ENCODE data around the gene MRM2. TPM values are rescaled to one million over a fixed set of nuclear protein-coding genes. Genes with fewer than 3 reads are reported as not detected.

MRM2 gene
- total and polyA plus RNA-seq, 4 donors = 14.5 to 33.0 (median 27.7) TPM

DNA sequence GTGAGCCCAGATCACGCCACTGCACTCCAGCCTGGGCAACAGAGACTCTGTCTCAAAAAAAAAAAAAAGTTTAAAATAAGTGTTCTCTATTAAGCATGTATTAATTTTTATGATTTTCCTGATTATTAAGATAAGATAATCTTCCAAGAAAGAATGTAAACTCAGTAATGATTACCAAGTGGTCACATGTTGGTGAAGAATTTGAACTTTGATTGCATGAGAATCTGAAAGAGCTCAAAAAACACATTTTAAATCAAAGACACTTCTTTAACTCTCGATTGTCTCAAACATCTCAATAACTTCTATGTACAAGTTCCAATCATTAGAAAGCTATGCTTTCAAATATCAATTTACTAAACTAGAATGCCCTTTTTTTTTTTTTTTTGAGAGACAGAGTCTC is 38.4 kb upstream of the MRM2 start:
- whole genome bisulfite sequencing (ENCODE audit: insufficient coverage) = 100% methylated on average over 1 of the region's 2 CpGs
- peaks cover 17% of the 10 kb centered on the region for H3K4me1 ChIP-seq (ENCODE audit: control insufficient read depth, insufficient read depth, low read length)
- peaks cover 27% of the 10 kb centered on the region for H3K36me3 ChIP-seq (ENCODE audit: control insufficient read depth, insufficient read depth, low read length)
- H3K4me3 ChIP-seq (ENCODE audit: low read depth, low read length) = no peak overlapping the region
- H3K27me3 ChIP-seq (ENCODE audit: control insufficient read depth, insufficient read depth, low read length) = no peaks in the 10 kb centered on the region
- DNase-seq (ENCODE audit: low read depth in 4 of 6, low spot score in 6 of 6) = no peak
- H3K27ac ChIP-seq (ENCODE audit: low read depth, low read length) = no peak overlapping the region
- H3K9me3 ChIP-seq (ENCODE audit: control insufficient read depth, insufficient read depth, low read length) = no peaks in the 10 kb centered on the region

DNA sequence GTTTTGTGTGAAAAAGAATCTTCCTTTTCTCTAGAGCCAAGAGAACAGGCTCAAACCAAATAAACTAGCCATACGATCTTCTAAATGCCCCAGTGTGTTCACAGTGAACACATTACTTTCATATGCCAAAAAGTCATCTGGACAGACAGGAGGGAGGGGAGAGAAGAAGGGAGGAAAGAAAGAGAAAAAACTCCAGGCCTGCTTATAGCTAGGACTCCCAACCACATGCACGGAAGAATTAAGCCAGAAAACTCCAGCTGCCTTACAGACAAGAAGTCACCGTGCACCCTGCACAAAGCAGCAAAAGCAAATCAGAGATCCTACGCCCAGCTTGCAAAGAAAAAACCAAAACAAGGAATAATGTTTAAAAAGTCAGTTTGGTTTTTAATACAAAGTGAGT is 37.9 kb upstream of the MRM2 start:
- H3K4me1 ChIP-seq (ENCODE audit: control insufficient read depth, insufficient read depth, low read length) = peaks cover 17% of the 10 kb centered on the region
- H3K9me3 ChIP-seq (ENCODE audit: control insufficient read depth, insufficient read depth, low read length) = no peaks in the 10 kb centered on the region
- H3K36me3 ChIP-seq (ENCODE audit: control insufficient read depth, insufficient read depth, low read length) = peaks cover 30% of the 10 kb centered on the region
- H3K4me3 ChIP-seq (ENCODE audit: low read depth, low read length) = no peak overlapping the region
- H3K27ac ChIP-seq (ENCODE audit: low read depth, low read length) = peak overlapping the region; percentile 10
- peak in 1 of 6 donors; percentile 50 for DNase-seq (ENCODE audit: low read depth in 4 of 6, low spot score in 6 of 6)
- H3K27me3 ChIP-seq (ENCODE audit: control insufficient read depth, insufficient read depth, low read length) = no peaks in the 10 kb centered on the region
- no CpG with 5 or more reads among the region's 4 CpGs for WGBS (ENCODE audit: insufficient coverage)

DNA sequence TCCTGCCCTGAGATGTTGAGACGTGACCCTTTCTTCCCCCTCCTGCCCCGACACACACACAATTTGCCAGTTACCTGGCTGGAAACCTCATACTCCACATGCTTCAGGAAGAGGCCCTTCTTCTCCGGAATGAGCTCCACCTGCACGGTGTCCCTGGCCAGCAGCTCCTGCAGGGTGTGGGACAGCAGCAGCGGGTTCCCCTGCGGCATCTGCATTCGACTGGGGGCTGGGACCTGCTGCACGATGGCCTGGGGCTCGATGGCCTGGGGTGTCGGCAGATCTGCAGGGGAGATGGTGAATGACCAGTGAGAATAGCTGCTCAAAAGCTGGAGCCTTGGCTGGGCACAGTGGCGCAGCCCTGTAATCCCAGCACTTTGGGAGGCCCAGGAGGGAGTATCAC is 36.0 kb upstream of the MRM2 start:
- no peak for DNase-seq (ENCODE audit: low read depth in 4 of 6, low spot score in 6 of 6)
- no peaks in the 10 kb centered on the region for H3K9me3 ChIP-seq (ENCODE audit: control insufficient read depth, insufficient read depth, low read length)
- 92% methylated on average over 11 of the region's 11 CpGs for WGBS (ENCODE audit: insufficient coverage)
- H3K4me3 ChIP-seq (ENCODE audit: low read depth, low read length) = no peak overlapping the region
- no peaks in the 10 kb centered on the region for H3K27me3 ChIP-seq (ENCODE audit: control insufficient read depth, insufficient read depth, low read length)
- H3K27ac ChIP-seq (ENCODE audit: low read depth, low read length) = no peak overlapping the region
- peaks cover 17% of the 10 kb centered on the region for H3K4me1 ChIP-seq (ENCODE audit: control insufficient read depth, insufficient read depth, low read length)
- peaks cover 44% of the 10 kb centered on the region for H3K36me3 ChIP-seq (ENCODE audit: control insufficient read depth, insufficient read depth, low read length)

DNA sequence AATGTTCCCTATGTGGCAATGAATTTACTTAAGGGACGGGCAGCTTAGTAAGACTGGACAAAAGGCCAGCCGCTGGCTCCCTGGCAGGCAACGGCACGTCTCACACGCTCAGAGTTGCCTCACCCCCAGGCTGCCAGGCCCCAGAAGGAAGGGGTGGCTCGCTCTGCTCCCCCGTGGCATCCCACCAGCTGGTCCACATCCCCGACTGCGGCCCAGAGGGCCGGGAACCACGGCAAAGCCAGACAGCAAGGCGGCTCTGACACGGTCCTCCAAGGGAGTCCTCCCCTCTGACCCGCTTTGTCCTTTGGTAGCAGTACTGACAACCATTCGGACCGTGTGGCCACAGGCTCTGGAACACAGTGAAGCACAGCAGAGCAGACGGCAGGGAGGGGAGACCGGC is 34.1 kb upstream of the MRM2 start:
- Histone ChIP-seq H3K9me3 (ENCODE audit: control insufficient read depth, insufficient read depth, low read length) (no peaks in the 10 kb centered on the region), H3K27ac (ENCODE audit: low read depth, low read length) (no peak overlapping the region), H3K4me1 (ENCODE audit: control insufficient read depth, insufficient read depth, low read length) (peaks cover 2% of the 10 kb centered on the region), H3K27me3 (ENCODE audit: control insufficient read depth, insufficient read depth, low read length) (no peaks in the 10 kb centered on the region), H3K4me3 (ENCODE audit: low read depth, low read length) (no peak overlapping the region), H3K36me3 (ENCODE audit: control insufficient read depth, insufficient read depth, low read length) (peaks cover 52% of the 10 kb centered on the region)
- no peak for DNase-seq (ENCODE audit: low read depth in 4 of 6, low spot score in 6 of 6)
- WGBS (ENCODE audit: insufficient coverage) = 82% methylated on average over 17 of the region's 18 CpGs

GRCh38 chr7:2275101-2275500 is 33.1 kb upstream of the MRM2 start:
- no peak for DNase-seq (ENCODE audit: low read depth in 4 of 6, low spot score in 6 of 6)
- Histone ChIP-seq H3K27me3 (ENCODE audit: control insufficient read depth, insufficient read depth, low read length) (no peaks in the 10 kb centered on the region), H3K4me1 (ENCODE audit: control insufficient read depth, insufficient read depth, low read length) (peaks cover 2% of the 10 kb centered on the region), H3K27ac (ENCODE audit: low read depth, low read length) (no peak overlapping the region), H3K36me3 (ENCODE audit: control insufficient read depth, insufficient read depth, low read length) (peaks cover 62% of the 10 kb centered on the region), H3K9me3 (ENCODE audit: control insufficient read depth, insufficient read depth, low read length) (no peaks in the 10 kb centered on the region), H3K4me3 (ENCODE audit: low read depth, low read length) (no peak overlapping the region)
- 96% methylated on average over 12 of the region's 18 CpGs for WGBS (ENCODE audit: insufficient coverage)

- no peak overlapping the region for H3K4me3 ChIP-seq (ENCODE audit: low read depth, low read length)
- H3K27ac ChIP-seq (ENCODE audit: low read depth, low read length) = no peak overlapping the region
- H3K9me3 ChIP-seq (ENCODE audit: control insufficient read depth, insufficient read depth, low read length) = no peaks in the 10 kb centered on the region
- 86% methylated on average over 7 of the region's 7 CpGs for WGBS (ENCODE audit: insufficient coverage)
- DNase-seq (ENCODE audit: low read depth in 4 of 6, low spot score in 6 of 6) = no peak
- H3K27me3 ChIP-seq (ENCODE audit: control insufficient read depth, insufficient read depth, low read length) = no peaks in the 10 kb centered on the region
- H3K36me3 ChIP-seq (ENCODE audit: control insufficient read depth, insufficient read depth, low read length) = peaks cover 66% of the 10 kb centered on the region
- peaks cover 6% of the 10 kb centered on the region for H3K4me1 ChIP-seq (ENCODE audit: control insufficient read depth, insufficient read depth, low read length)
Observed at GRCh38 chr7:2274666-2275065, 32.7 kb upstream of the MRM2 start.

DNA sequence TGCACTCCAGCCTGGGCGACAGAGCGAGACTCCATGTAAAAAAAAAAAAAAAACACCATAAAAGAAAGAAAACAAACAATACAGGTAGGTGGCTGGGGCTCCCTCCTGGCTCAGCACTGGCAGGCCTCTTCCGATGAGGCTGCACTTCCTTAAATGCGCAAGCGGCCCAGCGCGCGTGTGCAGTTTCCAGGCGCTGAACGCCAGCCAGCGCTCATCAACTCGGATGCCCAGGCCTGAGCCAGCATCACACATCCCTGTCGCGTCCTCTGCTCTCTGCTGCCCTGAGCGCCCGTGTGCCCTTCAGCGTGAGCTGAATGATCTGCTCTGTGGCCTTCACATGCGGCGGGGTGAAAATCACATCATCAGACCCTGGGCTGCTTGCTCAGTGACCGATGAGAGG is 31.9 kb upstream of the MRM2 start:
- no peak for DNase-seq (ENCODE audit: low read depth in 4 of 6, low spot score in 6 of 6)
- peaks cover 68% of the 10 kb centered on the region for H3K36me3 ChIP-seq (ENCODE audit: control insufficient read depth, insufficient read depth, low read length)
- no peaks in the 10 kb centered on the region for H3K9me3 ChIP-seq (ENCODE audit: control insufficient read depth, insufficient read depth, low read length)
- H3K27ac ChIP-seq (ENCODE audit: low read depth, low read length) = no peak overlapping the region
- peaks cover 9% of the 10 kb centered on the region for H3K4me1 ChIP-seq (ENCODE audit: control insufficient read depth, insufficient read depth, low read length)
- WGBS (ENCODE audit: insufficient coverage) = 96% methylated on average over 18 of the region's 20 CpGs
- H3K27me3 ChIP-seq (ENCODE audit: control insufficient read depth, insufficient read depth, low read length) = no peaks in the 10 kb centered on the region
- H3K4me3 ChIP-seq (ENCODE audit: low read depth, low read length) = no peak overlapping the region

DNA sequence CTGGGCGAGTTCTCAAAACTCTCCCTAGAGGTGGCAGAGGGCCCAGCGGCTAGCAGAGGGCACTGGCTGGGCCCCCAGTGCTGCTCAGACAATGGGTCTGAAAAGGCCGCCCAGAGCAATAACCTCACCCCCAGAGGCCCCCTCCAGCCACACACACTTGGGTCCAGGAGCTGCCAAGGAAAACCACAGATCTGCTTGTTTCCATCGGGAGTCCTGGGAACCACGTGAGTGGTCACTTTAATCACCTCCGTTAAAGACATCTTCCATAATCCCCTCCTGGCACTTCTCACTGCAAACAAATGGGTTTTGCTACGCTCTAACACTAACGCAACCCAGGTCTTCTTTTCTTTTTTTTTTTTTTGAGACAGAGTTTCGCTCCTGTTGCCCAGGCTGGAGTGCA is 30.0 kb upstream of the MRM2 start:
- H3K36me3 ChIP-seq (ENCODE audit: control insufficient read depth, insufficient read depth, low read length) = peaks cover 56% of the 10 kb centered on the region

DNA sequence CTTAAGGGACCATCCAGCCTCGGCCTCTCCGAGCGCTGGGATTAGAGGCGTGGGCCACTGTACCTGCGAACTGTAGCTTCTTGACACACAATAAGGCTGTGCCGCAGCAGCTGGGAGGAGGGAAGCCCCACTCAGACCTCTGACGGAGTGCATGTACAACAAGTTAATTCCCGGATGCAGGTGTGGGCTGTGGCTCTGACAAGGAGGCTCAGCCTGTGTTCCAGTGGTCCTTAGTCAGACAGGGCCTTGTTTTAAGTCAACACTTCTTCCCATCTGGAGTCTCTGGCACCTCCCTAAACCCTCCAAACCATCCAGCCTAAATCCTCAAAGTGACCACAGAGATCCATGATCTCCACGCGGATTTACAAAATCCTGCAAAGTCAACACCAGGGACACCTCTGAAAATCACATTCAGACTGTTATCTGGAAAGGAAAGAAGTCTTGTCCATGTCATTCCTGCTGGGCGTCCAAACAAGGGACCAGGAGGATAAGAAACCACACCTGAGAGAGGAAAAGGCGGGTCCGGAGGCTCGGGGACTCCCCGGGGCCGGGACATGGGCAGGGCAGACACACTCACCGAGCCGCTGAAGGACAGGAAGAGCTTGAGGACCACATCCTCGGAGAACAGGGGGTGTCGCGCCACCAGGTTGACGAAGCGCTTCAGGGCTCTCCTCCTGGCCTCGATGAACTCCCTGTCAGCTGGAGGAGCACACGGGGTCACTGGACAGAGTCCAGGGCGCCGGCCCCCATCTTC is 29.4 kb upstream of the MRM2 start:
- peaks cover 9% of the 10 kb centered on the region for H3K4me1 ChIP-seq (ENCODE audit: control insufficient read depth, insufficient read depth, low read length)
- 86% methylated on average over 27 of the region's 27 CpGs for WGBS (ENCODE audit: insufficient coverage)
- no peak overlapping the region for H3K27ac ChIP-seq (ENCODE audit: low read depth, low read length)
- H3K27me3 ChIP-seq (ENCODE audit: control insufficient read depth, insufficient read depth, low read length) = no peaks in the 10 kb centered on the region
- H3K4me3 ChIP-seq (ENCODE audit: low read depth, low read length) = no peak overlapping the region
- peaks cover 56% of the 10 kb centered on the region for H3K36me3 ChIP-seq (ENCODE audit: control insufficient read depth, insufficient read depth, low read length)
- no peaks in the 10 kb centered on the region for H3K9me3 ChIP-seq (ENCODE audit: control insufficient read depth, insufficient read depth, low read length)
- no peak for DNase-seq (ENCODE audit: low read depth in 4 of 6, low spot score in 6 of 6)

More for the DNA sequence above, 30.0 kb upstream of the MRM2 start:
- no peak for DNase-seq (ENCODE audit: low read depth in 4 of 6, low spot score in 6 of 6)
- peaks cover 9% of the 10 kb centered on the region for H3K4me1 ChIP-seq (ENCODE audit: control insufficient read depth, insufficient read depth, low read length)
- H3K27ac ChIP-seq (ENCODE audit: low read depth, low read length) = no peak overlapping the region
- 78% methylated on average over 8 of the region's 9 CpGs for WGBS (ENCODE audit: insufficient coverage)
- no peak overlapping the region for H3K4me3 ChIP-seq (ENCODE audit: low read depth, low read length)
- H3K9me3 ChIP-seq (ENCODE audit: control insufficient read depth, insufficient read depth, low read length) = no peaks in the 10 kb centered on the region
- no peaks in the 10 kb centered on the region for H3K27me3 ChIP-seq (ENCODE audit: control insufficient read depth, insufficient read depth, low read length)

DNA sequence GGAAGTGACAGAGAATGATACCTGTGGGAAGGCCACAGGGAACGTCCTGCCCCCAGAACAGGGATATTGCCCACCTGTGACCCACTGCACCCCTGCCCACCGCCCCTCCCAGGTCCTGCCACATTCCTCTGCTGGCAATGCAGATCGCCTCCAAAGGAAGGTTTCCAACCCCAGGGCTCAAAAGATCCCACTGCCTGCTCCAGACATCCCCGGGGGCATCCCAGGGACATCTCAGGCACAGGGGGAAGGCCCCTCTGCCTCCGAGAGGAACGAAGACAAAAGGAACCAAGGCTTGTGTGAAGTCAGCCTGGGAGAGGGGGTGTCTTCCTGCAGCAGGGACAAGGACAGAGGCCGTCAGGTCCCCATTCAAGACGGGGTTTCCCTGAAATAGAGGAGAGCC is 28.5 kb upstream of the MRM2 start:
- no peak overlapping the region for H3K4me3 ChIP-seq (ENCODE audit: low read depth, low read length)
- no peak overlapping the region for H3K27ac ChIP-seq (ENCODE audit: low read depth, low read length)
- H3K9me3 ChIP-seq (ENCODE audit: control insufficient read depth, insufficient read depth, low read length) = no peaks in the 10 kb centered on the region
- peaks cover 48% of the 10 kb centered on the region for H3K36me3 ChIP-seq (ENCODE audit: control insufficient read depth, insufficient read depth, low read length)
- H3K27me3 ChIP-seq (ENCODE audit: control insufficient read depth, insufficient read depth, low read length) = no peaks in the 10 kb centered on the region
- H3K4me1 ChIP-seq (ENCODE audit: control insufficient read depth, insufficient read depth, low read length) = peaks cover 9% of the 10 kb centered on the region
- 86% methylated on average over 7 of the region's 8 CpGs for WGBS (ENCODE audit: insufficient coverage)
- no peak for DNase-seq (ENCODE audit: low read depth in 4 of 6, low spot score in 6 of 6)

Measured in spinal cord (tissue), 10 donors.